Activated CD8-positive, alpha-beta memory T cell treated with anti-CD3 and anti-CD28 coated beads, Interleukin-2, amount 50 U/mL, for 4 hours (primary cell): Measurements from ENCODE around the gene IKBKE.

Experiments
- DNase-seq: peaks from one replicate; pipeline ENCODE4 v3.0.0-alpha.2; 2020

The IKBKE gene

GRCh38 chr1:206516728-206516990 is 46.4 kb downstream of the IKBKE start:
- no peak for DNase-seq

GRCh38 chr1:206517784-206518183 is 47.5 kb downstream of the IKBKE start:
- no peak for DNase-seq

- no peak for DNase-seq
These were observed 47.9 kb downstream of the IKBKE start for GRCh38 chr1:206518206-206518605.

GRCh38 chr1:206518743-206519142 is 48.5 kb downstream of the IKBKE start:
- no peak for DNase-seq

- no peak for DNase-seq
These were observed 50.9 kb downstream of the IKBKE start for GRCh38 chr1:206521127-206521526.

- no peak for DNase-seq
These were observed 51.6 kb downstream of the IKBKE start for GRCh38 chr1:206521694-206522402.

GRCh38 chr1:206524739-206525364 is 54.6 kb downstream of the IKBKE start:
- DNase-seq: no peak

GRCh38 chr1:206526064-206526911 is 56.0 kb downstream of the IKBKE start:
- DNase-seq: no peak

- DNase-seq: no peak
These were observed 59.1 kb downstream of the IKBKE start for GRCh38 chr1:206529425-206529824.

- no peak for DNase-seq
These were observed 62.1 kb downstream of the IKBKE start for GRCh38 chr1:206532368-206532767.

GRCh38 chr1:206534552-206534951 is 64.3 kb downstream of the IKBKE start:
- no peak for DNase-seq

GRCh38 chr1:206535853-206536188 is 65.5 kb downstream of the IKBKE start:
- DNase-seq: no peak

- DNase-seq: no peak
These were observed 66.9 kb downstream of the IKBKE start for GRCh38 chr1:206537141-206537540.

GRCh38 chr1:206538086-206538770 is 68.0 kb downstream of the IKBKE start:
- DNase-seq: no peak

GRCh38 chr1:206538901-206539640 is 68.8 kb downstream of the IKBKE start:
- DNase-seq: no peak

- DNase-seq: no peak
These were observed 69.9 kb downstream of the IKBKE start for GRCh38 chr1:206540044-206540780.

- DNase-seq: no peak
These were observed 71.1 kb downstream of the IKBKE start for GRCh38 chr1:206541236-206541833.

GRCh38 chr1:206544562-206545257 is 74.4 kb downstream of the IKBKE start:
- peak; percentile 86 for DNase-seq

- no peak for DNase-seq
These were observed 75.1 kb downstream of the IKBKE start for GRCh38 chr1:206545351-206545750.
